OCI-LY7 (cell line): ENCODE results near the gene PIGW. TPM values are rescaled to one million over a fixed set of nuclear protein-coding genes. Genes with fewer than 3 reads are reported as not detected.

ENCODE experiments used
- BruUV-seq: library from RNA; stranded (reverse); fragments of 400-500 nt; replicated peaks from 2 replicates; lab custom pipeline; 2021; lab: Mats Ljungman, UMichigan
- CTCF ChIA-PET: fragments of 300-600 bp; sonication (Branson Sonifier 250); formaldehyde crosslinking; loops from one replicate; lab custom pipeline; 2022; ENCODE audit warnings: antibody characterized with exemption; ENCODE audit not compliant: unreplicated experiment; lab: Charles Lee
- POLR2A ChIA-PET: fragments of 300-600 bp; sonication (Branson Sonifier 250); formaldehyde crosslinking; loops from one replicate; lab custom pipeline; 2022; ENCODE audit warnings: antibody characterized with exemption; lab: Charles Lee
- DNase-seq: peaks from one replicate; pipeline ENCODE4 v3.0.0-alpha.2; 2015; ENCODE audit warnings: low spot score
- H2AFZ ChIP-seq: fragments of 200-600 bp; sonication (generic), shearing (Covaris generic); 2 replicates; pipeline ENCODE4 v1.6.1; 2014; ENCODE audit warnings: mild to moderate bottlenecking, antibody characterized with exemption, low read length, moderate library complexity
- H3K27ac ChIP-seq: fragments of 200-600 bp; sonication (generic); 2 replicates; pipeline ENCODE4 v1.5.1; 2014; ENCODE audit warnings: mixed run types, low read depth, mild to moderate bottlenecking, moderate library complexity, low read length, inconsistent platforms; ENCODE audit not compliant: poor library complexity, severe bottlenecking
- H3K36me3 ChIP-seq: fragments of 200-600 bp; sonication (generic); 2 replicates; pipeline ENCODE4 v1.6.1; 2014; ENCODE audit warnings: mild to moderate bottlenecking, antibody characterized with exemption, low read length, moderate library complexity, mixed read lengths; ENCODE audit not compliant: insufficient read depth
- H3K4me1 ChIP-seq: fragments of 200-600 bp; sonication (generic); 2 replicates; pipeline ENCODE4 v1.5.1; 2014; ENCODE audit warnings: mild to moderate bottlenecking, low read length; ENCODE audit not compliant: insufficient read depth, poor library complexity, severe bottlenecking
- H3K4me2 ChIP-seq: fragments of 200-600 bp; sonication (generic); 2 replicates; pipeline ENCODE4 v1.6.1; 2014; ENCODE audit warnings: mild to moderate bottlenecking, low read length
- H3K4me3 ChIP-seq: fragments of 200-600 bp; sonication (generic); 2 replicates; pipeline ENCODE4 v1.5.1; 2014; ENCODE audit warnings: mild to moderate bottlenecking, low read depth, low read length; ENCODE audit not compliant: poor library complexity, severe bottlenecking
- H3K79me2 ChIP-seq: fragments of 200-600 bp; sonication (generic); 2 replicates; pipeline ENCODE4 v1.6.1; 2016; ENCODE audit warnings: low read depth, mild to moderate bottlenecking, low read length, moderate library complexity, mixed read lengths; ENCODE audit not compliant: insufficient read depth
- H3K9me2 ChIP-seq: fragments of 200-600 bp; sonication (generic); 2 replicates; pipeline ENCODE4 v1.6.1; 2016; ENCODE audit warnings: mild to moderate bottlenecking, low read length, mixed read lengths; ENCODE audit not compliant: insufficient read depth
- H3K9me3 ChIP-seq: fragments of 200-600 bp; sonication (generic); 2 replicates; pipeline ENCODE4 v1.6.1; 2014; ENCODE audit warnings: mild to moderate bottlenecking, mixed run types, low read length, mixed read lengths
- H4K20me1 ChIP-seq: fragments of 200-600 bp; sonication (generic); 2 replicates; pipeline ENCODE4 v1.6.1; 2014; ENCODE audit warnings: mild to moderate bottlenecking, antibody characterized with exemption, low read length, moderate library complexity, mixed read lengths; ENCODE audit not compliant: insufficient read depth
- CTCF ChIP-seq: fragments of 200-600 bp; sonication (generic); conservative IDR thresholded peaks from 2 replicates; pipeline ENCODE4 v1.5.1; 2014; ENCODE audit warnings: mild to moderate bottlenecking, antibody characterized with exemption, low read length, moderate library complexity, mixed read lengths
- EZH2phosphoT487 ChIP-seq: fragments of 200-600 bp; sonication (generic); IDR thresholded peaks from 2 replicates; pipeline ENCODE4 v1.6.1; 2018; ENCODE audit warnings: low read depth, borderline replicate concordance, mild to moderate bottlenecking, mixed run types, antibody characterized with exemption, low read length, moderate library complexity, mixed read lengths
- intact Hi-C: fragments of 100-400 bp; cut with micrococcal nuclease; formaldehyde crosslinking; loops from one replicate; pipeline ENCODE4 v1.10.0; 2022; ENCODE audit not compliant: unreplicated experiment
- total RNA-seq, 2 experiments: library from RNA; depleted of rRNA in 1 of 2; stranded (reverse); fragments of >200 nt in 1 of 2; shearing (Covaris generic) in 1 of 2; gene quantifications; 2 replicates each; pipeline ENCODE4 v1.2.3, GENCODE V29; 2014 to 2022

Gene PIGW
- total RNA-seq, 2 experiments from 2014 or later, result 5.6 to 17.3 TPM

GRCh38 chr17:36493956-36494355, 40.8 kb upstream of the PIGW start:
- Histone ChIP-seq H4K20me1 (no peaks in the 10 kb centered on the region), H3K36me3 (peaks cover 94% of the 10 kb centered on the region), H3K4me2 (no peak overlapping the region), H3K4me3 (no peak overlapping the region), H3K27ac (no peak overlapping the region), H3K4me1 (no peaks in the 10 kb centered on the region), H2AFZ (no peak overlapping the region), H3K9me2 (no peaks in the 10 kb centered on the region), H3K79me2 (peaks cover 27% of the 10 kb centered on the region; the same call in 1 of the 2 replicates), H3K9me3 (peaks cover 5% of the 10 kb centered on the region; the same call in 1 of the 2 replicates)
- CTCF ChIA-PET, result no interaction called here
- no peak for TF ChIP-seq CTCF
- DNase-seq, result no peak
- intact Hi-C loops, result no loop called here
- no TSS peak for BruUV-seq
- POLR2A ChIA-PET, result interaction anchor here (1.0 kb wide), 1 partner anchor 22 kb away, joined by 3 read pairs; no protein-coding TSS in a partner anchor

GRCh38 chr17:36494674-36495073, 40.1 kb upstream of the PIGW start:
- no peak for TF ChIP-seq EZH2phosphoT487
- TF ChIP-seq CTCF, result no peak
- no peak overlapping the region for H3K4me2 ChIP-seq
- ChIA-PET CTCF (no interaction called here), POLR2A (interaction anchor here (0.6 to 1.5 kb wide), 3 partner anchors 10 to 23 kb away, joined by 3 to 5 read pairs (median 4); no protein-coding TSS in a partner anchor)
- H3K9me2 ChIP-seq, result no peaks in the 10 kb centered on the region
- H3K79me2 ChIP-seq, result peaks cover 20% of the 10 kb centered on the region; the same call in 1 of the 2 replicates
- intact Hi-C loops, result no loop called here
- peaks cover 91% of the 10 kb centered on the region for H3K36me3 ChIP-seq
- H3K4me1 ChIP-seq, result no peaks in the 10 kb centered on the region
- BruUV-seq, result no TSS peak
- no peak for DNase-seq
- H3K9me3 ChIP-seq, result peaks cover 5% of the 10 kb centered on the region; the same call in 1 of the 2 replicates
- no peaks in the 10 kb centered on the region for H4K20me1 ChIP-seq
- H3K27ac ChIP-seq, result no peak overlapping the region
- no peak overlapping the region for H3K4me3 ChIP-seq
- no peak overlapping the region for H2AFZ ChIP-seq

GRCh38 chr17:36495076-36495578, 39.7 kb upstream of the PIGW start:
- no peak for DNase-seq
- TF ChIP-seq EZH2phosphoT487 (no peak), CTCF (no peak)
- Histone ChIP-seq H3K4me2 (no peak overlapping the region), H3K36me3 (peaks cover 89% of the 10 kb centered on the region), H3K4me3 (no peak overlapping the region), H3K9me2 (no peaks in the 10 kb centered on the region), H4K20me1 (no peaks in the 10 kb centered on the region), H3K9me3 (peaks cover 3% of the 10 kb centered on the region; the same call in 1 of the 2 replicates), H3K4me1 (no peaks in the 10 kb centered on the region), H3K79me2 (peaks cover 16% of the 10 kb centered on the region; the same call in 1 of the 2 replicates), H2AFZ (no peak overlapping the region), H3K27ac (no peak overlapping the region)
- intact Hi-C loops, result no loop called here
- CTCF ChIA-PET, result no interaction called here
- POLR2A ChIA-PET, result interaction anchor here (0.6 to 1.5 kb wide), 3 partner anchors 10 to 1318 kb away, joined by 3 to 5 read pairs (median 4); no protein-coding TSS in a partner anchor
- BruUV-seq, result no TSS peak
